ENCODE measurements around the gene FTL. TPM values are rescaled to one million over a fixed set of nuclear protein-coding genes. Genes with fewer than 3 reads are reported as not detected.
A peak's percentile ranks its signal among the peaks of the same experiment; 100 is the strongest.

The FTL gene
- total RNA-seq, 2 experiments from 2014 or later, result 467 to 602 TPM

DNA sequence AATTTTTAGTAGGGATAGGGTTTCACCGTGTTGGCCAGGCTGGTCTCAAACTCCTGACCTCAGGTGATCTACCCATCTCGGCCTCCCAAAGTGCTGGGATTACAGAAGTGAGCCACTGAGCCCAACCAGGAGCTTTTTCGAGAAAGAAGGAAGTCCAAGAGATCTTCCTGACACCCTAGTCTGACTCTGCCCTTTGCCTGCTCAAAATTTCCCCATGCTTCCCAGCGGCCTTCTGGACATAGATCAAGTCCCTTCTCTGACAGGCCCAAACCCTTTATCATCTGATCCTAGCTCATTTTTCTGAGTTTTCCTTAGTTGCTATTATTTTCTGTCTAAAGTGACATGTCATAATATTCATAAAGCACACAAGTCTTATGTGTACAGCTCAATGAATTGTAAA, 12.0 kb upstream of the FTL start:
- POLR2A ChIA-PET, result interaction anchor here (0.6 to 0.9 kb wide), 3 partner anchors 48 to 98 kb away, joined by 3 to 6 read pairs (median 4); no protein-coding TSS in a partner anchor

DNA sequence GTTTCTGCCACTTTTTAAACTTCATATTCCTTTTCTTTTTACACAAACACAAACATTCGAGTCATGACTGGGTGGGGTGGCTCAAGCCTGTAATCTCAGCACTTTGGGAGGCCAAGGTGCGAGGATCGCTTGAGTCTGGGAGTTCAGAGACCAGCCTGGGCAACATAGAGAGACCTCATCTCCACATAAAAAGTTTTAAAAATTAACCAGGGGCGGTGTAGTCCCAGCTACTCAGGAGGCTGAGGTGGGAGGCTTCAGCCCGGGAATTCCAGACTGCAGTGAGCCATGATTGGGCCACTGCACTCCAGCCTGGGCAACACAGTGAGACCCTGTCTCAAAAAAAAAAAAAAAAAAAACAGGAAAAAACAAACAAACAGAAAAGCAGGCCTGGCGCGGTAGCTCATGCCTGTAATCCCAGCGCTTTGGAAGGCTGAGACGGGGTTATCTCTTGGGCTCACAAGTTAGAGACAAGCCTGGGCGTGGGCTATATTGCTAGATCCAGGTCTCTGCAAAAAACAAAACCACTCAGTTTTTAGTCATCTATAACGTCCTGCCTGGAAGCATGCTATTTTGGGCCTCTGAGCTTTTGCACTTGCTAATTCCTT, 11.0 kb upstream of the FTL start:
- CTCF ChIA-PET (ENCODE audit: unreplicated experiment), result interaction anchor here (0.6 to 0.7 kb wide), 2 partner anchors 12 to 117 kb away, joined by 3 read pairs; no protein-coding TSS in a partner anchor
- Histone ChIP-seq H3K4me1 (ENCODE audit: insufficient read depth, low read length, poor library complexity, severe bottlenecking) (peaks cover 18% of the 10 kb centered on the region), H3K27ac (ENCODE audit: low read depth, low read length, poor library complexity, severe bottlenecking) (peak overlapping the region; percentile 23), H3K9me2 (ENCODE audit: insufficient read depth, low read length) (no peaks in the 10 kb centered on the region), H3K36me3 (ENCODE audit: insufficient read depth, low read length) (peaks cover 16% of the 10 kb centered on the region; the same call in 1 of the 2 replicates), H3K79me2 (ENCODE audit: insufficient read depth, low read depth, low read length) (peaks cover 12% of the 10 kb centered on the region; the same call in 1 of the 2 replicates), H4K20me1 (ENCODE audit: insufficient read depth, low read length) (no peaks in the 10 kb centered on the region), H3K4me2 (ENCODE audit: low read length) (peak overlapping the region; percentile 68), H3K4me3 (ENCODE audit: low read depth, low read length, poor library complexity, severe bottlenecking) (peak overlapping the region; percentile 87), H2AFZ (ENCODE audit: low read length) (peak overlapping the region; percentile 83), H3K9me3 (ENCODE audit: low read length) (no peaks in the 10 kb centered on the region)
- intact Hi-C loops (cut with micrococcal nuclease; ENCODE audit: unreplicated experiment), result no loop called here
- no TSS peak for BruUV-seq (replicated peaks)
- POLR2A ChIA-PET, result interaction anchor here (0.6 to 1.5 kb wide), 8 partner anchors 10 to 291 kb away, joined by 3 to 9 read pairs (median 4); partner anchors contain the start of genes GYS1 and RUVBL2
- no peak for DNase-seq (ENCODE audit: low spot score)
- TF ChIP-seq EZH2phosphoT487 (IDR thresholded peaks at IDR 0.05; ENCODE audit: borderline replicate concordance, low read depth, low read length), result no peak
- TF ChIP-seq, protein P1, sequence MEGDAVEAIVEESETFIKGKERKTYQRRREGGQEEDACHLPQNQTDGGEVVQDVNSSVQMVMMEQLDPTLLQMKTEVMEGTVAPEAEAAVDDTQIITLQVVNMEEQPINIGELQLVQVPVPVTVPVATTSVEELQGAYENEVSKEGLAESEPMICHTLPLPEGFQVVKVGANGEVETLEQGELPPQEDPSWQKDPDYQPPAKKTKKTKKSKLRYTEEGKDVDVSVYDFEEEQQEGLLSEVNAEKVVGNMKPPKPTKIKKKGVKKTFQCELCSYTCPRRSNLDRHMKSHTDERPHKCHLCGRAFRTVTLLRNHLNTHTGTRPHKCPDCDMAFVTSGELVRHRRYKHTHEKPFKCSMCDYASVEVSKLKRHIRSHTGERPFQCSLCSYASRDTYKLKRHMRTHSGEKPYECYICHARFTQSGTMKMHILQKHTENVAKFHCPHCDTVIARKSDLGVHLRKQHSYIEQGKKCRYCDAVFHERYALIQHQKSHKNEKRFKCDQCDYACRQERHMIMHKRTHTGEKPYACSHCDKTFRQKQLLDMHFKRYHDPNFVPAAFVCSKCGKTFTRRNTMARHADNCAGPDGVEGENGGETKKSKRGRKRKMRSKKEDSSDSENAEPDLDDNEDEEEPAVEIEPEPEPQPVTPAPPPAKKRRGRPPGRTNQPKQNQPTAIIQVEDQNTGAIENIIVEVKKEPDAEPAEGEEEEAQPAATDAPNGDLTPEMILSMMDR (conservative IDR thresholded peaks at IDR 0.05; ENCODE audit: low read length), result no peak

More for the DNA sequence above, 12.0 kb upstream of the FTL start:
- Histone ChIP-seq H3K4me2 (ENCODE audit: low read length) (no peak overlapping the region), H4K20me1 (ENCODE audit: insufficient read depth, low read length) (no peaks in the 10 kb centered on the region), H2AFZ (ENCODE audit: low read length) (no peak overlapping the region), H3K4me3 (ENCODE audit: low read depth, low read length, poor library complexity, severe bottlenecking) (no peak overlapping the region), H3K79me2 (ENCODE audit: insufficient read depth, low read depth, low read length) (peaks cover 12% of the 10 kb centered on the region; the same call in 1 of the 2 replicates), H3K9me3 (ENCODE audit: low read length) (no peaks in the 10 kb centered on the region), H3K9me2 (ENCODE audit: insufficient read depth, low read length) (no peaks in the 10 kb centered on the region), H3K4me1 (ENCODE audit: insufficient read depth, low read length, poor library complexity, severe bottlenecking) (peaks cover 18% of the 10 kb centered on the region), H3K36me3 (ENCODE audit: insufficient read depth, low read length) (peaks cover 13% of the 10 kb centered on the region; the same call in 1 of the 2 replicates), H3K27ac (ENCODE audit: low read depth, low read length, poor library complexity, severe bottlenecking) (no peak overlapping the region)
- intact Hi-C loops (cut with micrococcal nuclease; ENCODE audit: unreplicated experiment), result no loop called here
- no TSS peak for BruUV-seq (replicated peaks)
- CTCF ChIA-PET (ENCODE audit: unreplicated experiment), result no interaction called here
- TF ChIP-seq, protein P1 (conservative IDR thresholded peaks at IDR 0.05; ENCODE audit: low read length), result no peak
- TF ChIP-seq EZH2phosphoT487 (IDR thresholded peaks at IDR 0.05; ENCODE audit: borderline replicate concordance, low read depth, low read length), result no peak
- no peak for DNase-seq (ENCODE audit: low spot score)
